Tibial nerve (tissue), 3 donors: ENCODE measurements around the gene KCTD16.

Source experiments
- POLR2A ChIP-seq, 2 donors: fragments of 450-650 bp; IDR thresholded peaks; one replicate each; pipeline ENCODE4 v1.6.1; 2017; ENCODE audit warnings: antibody characterized with exemption in 2 of 2, mild to moderate bottlenecking in 2 of 2, moderate library complexity in 2 of 2
- TF ChIP-seq, protein P1 (sequence below), 5 experiments: fragments of 200-600 bp in 3 of 5; fragments of 450-650 bp in 2 of 5; sonication (generic) in 3 of 5; IDR thresholded peaks; one replicate each; pipeline ENCODE4 v1.5.1; 2016 to 2019; ENCODE audit warnings: antibody characterized with exemption in 5 of 5, mild to moderate bottlenecking in 3 of 5, moderate library complexity in 2 of 5

DNA sequence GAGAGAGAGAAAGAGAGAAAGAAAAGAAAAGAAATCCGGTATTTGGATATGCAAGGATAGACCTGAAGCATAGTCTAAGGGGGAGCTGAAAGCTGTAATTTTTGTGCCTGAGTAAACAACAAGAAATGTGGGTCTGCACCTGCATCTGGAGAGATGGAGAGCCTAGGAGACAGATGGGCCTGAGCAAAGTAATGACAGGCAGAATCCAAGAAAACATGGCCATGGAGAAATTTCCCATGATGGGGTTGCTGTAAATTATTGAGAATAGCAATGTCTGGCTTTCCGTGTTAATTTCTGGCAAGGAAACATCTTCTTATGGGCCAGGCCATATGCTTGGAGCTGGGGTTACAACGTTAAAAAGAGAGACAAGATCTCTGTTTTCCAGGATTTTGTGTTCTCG lies 40.4 kb upstream of the KCTD16 start:
- no peak for TF ChIP-seq POLR2A (IDR thresholded peaks at IDR 0.05)
- TF ChIP-seq, protein P1, sequence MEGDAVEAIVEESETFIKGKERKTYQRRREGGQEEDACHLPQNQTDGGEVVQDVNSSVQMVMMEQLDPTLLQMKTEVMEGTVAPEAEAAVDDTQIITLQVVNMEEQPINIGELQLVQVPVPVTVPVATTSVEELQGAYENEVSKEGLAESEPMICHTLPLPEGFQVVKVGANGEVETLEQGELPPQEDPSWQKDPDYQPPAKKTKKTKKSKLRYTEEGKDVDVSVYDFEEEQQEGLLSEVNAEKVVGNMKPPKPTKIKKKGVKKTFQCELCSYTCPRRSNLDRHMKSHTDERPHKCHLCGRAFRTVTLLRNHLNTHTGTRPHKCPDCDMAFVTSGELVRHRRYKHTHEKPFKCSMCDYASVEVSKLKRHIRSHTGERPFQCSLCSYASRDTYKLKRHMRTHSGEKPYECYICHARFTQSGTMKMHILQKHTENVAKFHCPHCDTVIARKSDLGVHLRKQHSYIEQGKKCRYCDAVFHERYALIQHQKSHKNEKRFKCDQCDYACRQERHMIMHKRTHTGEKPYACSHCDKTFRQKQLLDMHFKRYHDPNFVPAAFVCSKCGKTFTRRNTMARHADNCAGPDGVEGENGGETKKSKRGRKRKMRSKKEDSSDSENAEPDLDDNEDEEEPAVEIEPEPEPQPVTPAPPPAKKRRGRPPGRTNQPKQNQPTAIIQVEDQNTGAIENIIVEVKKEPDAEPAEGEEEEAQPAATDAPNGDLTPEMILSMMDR (IDR thresholded peaks at IDR 0.05) = no peak
